WTC11 (cell line): ENCODE results near the gene AGAP1. TPM values are rescaled to one million over a fixed set of nuclear protein-coding genes. Genes with fewer than 3 reads are reported as not detected.

Experiments
- ATAC-seq: fragments of 200-7000 bp; cut with Tn5 transposase; 2 replicates; pipeline ENCODE4 v1.10.0; 2021; ENCODE audit warnings: mild to moderate bottlenecking, moderate library complexity
- CTCF ChIA-PET: fragments of 300-600 bp; sonication (Branson Sonifier 250); formaldehyde crosslinking; loops from one replicate; lab custom pipeline; 2021; ENCODE audit warnings: antibody characterized with exemption; lab: Charles Lee
- POLR2A ChIA-PET: fragments of 350-600 bp; sonication (Branson Sonifier 250); formaldehyde crosslinking; loops from one replicate; lab custom pipeline; 2021; ENCODE audit warnings: antibody characterized with exemption; lab: Charles Lee
- DNase-seq: peaks from one replicate; pipeline ENCODE4 v3.0.0; 2021; ENCODE audit warnings: low spot score
- H3K27ac Mint-ChIP-seq: 2 replicates; pipeline ENCODE4 v1.8.0; 2021; ENCODE audit warnings: mixed read lengths
- H3K27me3 Mint-ChIP-seq: 2 replicates; pipeline ENCODE4 v1.8.0; 2021; ENCODE audit warnings: low read depth, mild to moderate bottlenecking, moderate library complexity, mixed read lengths
- H3K36me3 Mint-ChIP-seq: 2 replicates; pipeline ENCODE4 v1.8.0; 2021; ENCODE audit warnings: mixed read lengths
- H3K4me1 Mint-ChIP-seq: 2 replicates; pipeline ENCODE4 v1.8.0; 2022; ENCODE audit warnings: mixed read lengths
- H3K4me3 Mint-ChIP-seq: 2 replicates; pipeline ENCODE4 v1.8.0; 2021; ENCODE audit warnings: mild to moderate bottlenecking, moderate library complexity, mixed read lengths
- H3K9me3 Mint-ChIP-seq: 2 replicates; pipeline ENCODE4 v1.8.0; 2021; ENCODE audit warnings: mixed read lengths
- AFF4 ChIP-seq: sonication (generic); formaldehyde crosslinking; IDR thresholded peaks from 2 replicates; pipeline ENCODE4 v1.8.1; 2023; ENCODE audit warnings: mild to moderate bottlenecking, missing genetic modification reagents, borderline replicate concordance
- ATF3 ChIP-seq: sonication (generic); formaldehyde crosslinking; conservative IDR thresholded peaks from 2 replicates; pipeline ENCODE4 v1.8.1; 2022; ENCODE audit warnings: mild to moderate bottlenecking, missing genetic modification reagents
- ELF4 ChIP-seq: sonication (generic); formaldehyde crosslinking; IDR thresholded peaks from 2 replicates; pipeline ENCODE4 v1.8.1; 2022; ENCODE audit warnings: low read depth, mild to moderate bottlenecking, moderate library complexity, missing genetic modification reagents
- EMX1 ChIP-seq: fragments of 250-450 bp; sonication (Bioruptor Pico); IDR thresholded peaks from 2 replicates; pipeline ENCODE4 v1.8.0; 2021; ENCODE audit warnings: mild to moderate bottlenecking
- ERG ChIP-seq: fragments of 250-450 bp; sonication (Bioruptor Pico); IDR thresholded peaks from 2 replicates; pipeline ENCODE4 v1.8.0; 2021; ENCODE audit warnings: mild to moderate bottlenecking
- ESRRA ChIP-seq: sonication (generic); formaldehyde crosslinking; IDR thresholded peaks from 2 replicates; pipeline ENCODE4 v1.8.1; 2022; ENCODE audit warnings: mild to moderate bottlenecking, missing genetic modification reagents, borderline replicate concordance
- GTF2I ChIP-seq: fragments of 250-450 bp; sonication (Bioruptor Pico); conservative IDR thresholded peaks from 2 replicates; pipeline ENCODE4 v1.4.0; 2021; ENCODE audit warnings: mild to moderate bottlenecking
- HMGA2 ChIP-seq: fragments of 250-450 bp; sonication (Bioruptor Pico); IDR thresholded peaks from 2 replicates; pipeline ENCODE4 v1.4.0; 2021; ENCODE audit warnings: mild to moderate bottlenecking, moderate library complexity
- IRF2 ChIP-seq: sonication (generic); formaldehyde crosslinking; IDR thresholded peaks from 2 replicates; pipeline ENCODE4 v1.8.0; 2022; ENCODE audit warnings: low read depth, missing genetic modification reagents, borderline replicate concordance
- JUN ChIP-seq: sonication (generic); formaldehyde crosslinking; IDR thresholded peaks from 2 replicates; pipeline ENCODE4 v1.8.0; 2023; ENCODE audit warnings: mild to moderate bottlenecking, missing genetic modification reagents
- KAT7 ChIP-seq: sonication (generic); formaldehyde crosslinking; IDR thresholded peaks from 2 replicates; pipeline ENCODE4 v1.8.1; 2023; ENCODE audit warnings: missing genetic modification reagents, mild to moderate bottlenecking, borderline replicate concordance
- MLX ChIP-seq: sonication (generic); formaldehyde crosslinking; IDR thresholded peaks from 2 replicates; pipeline ENCODE4 v1.8.1; 2023; ENCODE audit warnings: mild to moderate bottlenecking, missing genetic modification reagents, moderate library complexity
- PRRX2 ChIP-seq: fragments of 250-450 bp; sonication (Bioruptor Pico); IDR thresholded peaks from 2 replicates; pipeline ENCODE4 v1.8.0; 2021; ENCODE audit warnings: mild to moderate bottlenecking
- STAT6 ChIP-seq: sonication (generic); formaldehyde crosslinking; conservative IDR thresholded peaks from 2 replicates; pipeline ENCODE4 v1.8.1; 2023; ENCODE audit warnings: mild to moderate bottlenecking, low read depth, missing genetic modification reagents, moderate library complexity
- TCF7 ChIP-seq: sonication (generic); formaldehyde crosslinking; IDR thresholded peaks from 2 replicates; pipeline ENCODE4 v1.8.0; 2022; ENCODE audit warnings: mild to moderate bottlenecking, low read depth, missing genetic modification reagents, moderate library complexity
- USF1 ChIP-seq: sonication (generic); formaldehyde crosslinking; IDR thresholded peaks from 2 replicates; pipeline ENCODE4 v1.8.0; 2022; ENCODE audit warnings: mild to moderate bottlenecking, missing genetic modification reagents
- ZBTB21 ChIP-seq: sonication (generic); formaldehyde crosslinking; IDR thresholded peaks from 2 replicates; pipeline ENCODE4 v1.8.1; 2023; ENCODE audit warnings: mild to moderate bottlenecking, missing genetic modification reagents, borderline replicate concordance
- ZMAT4 ChIP-seq: fragments of 250-450 bp; sonication (Bioruptor Pico); IDR thresholded peaks from 2 replicates; pipeline ENCODE4 v1.9.0; 2021; ENCODE audit warnings: mild to moderate bottlenecking
- ZNF138 ChIP-seq: sonication (generic); formaldehyde crosslinking; conservative IDR thresholded peaks from 2 replicates; pipeline ENCODE4 v1.8.1; 2022; ENCODE audit warnings: mild to moderate bottlenecking, moderate library complexity, missing genetic modification reagents
- ZNF396 ChIP-seq: fragments of 250-450 bp; sonication (Bioruptor Pico); IDR thresholded peaks from 2 replicates; pipeline ENCODE4 v1.8.0; 2021; ENCODE audit warnings: mild to moderate bottlenecking, moderate library complexity, borderline replicate concordance
- ZNF416 ChIP-seq: fragments of 250-450 bp; sonication (Bioruptor Pico); IDR thresholded peaks from 2 replicates; pipeline ENCODE4 v1.9.0; 2021; ENCODE audit warnings: mild to moderate bottlenecking, inconsistent platforms
- ZNF423 ChIP-seq: fragments of 250-450 bp; sonication (Bioruptor Pico); IDR thresholded peaks from 2 replicates; pipeline ENCODE4 v2.1.2; 2022; ENCODE audit warnings: mild to moderate bottlenecking, moderate library complexity
- total RNA-seq: library from RNA; stranded (reverse); gene quantifications from 3 replicates; pipeline ENCODE4 v1.2.3, GENCODE V29; 2021

Gene AGAP1
- total RNA-seq, 1 experiment from 2014 or later: 49.3 TPM

GRCh38 chr2:235990344-235990743, 496.5 kb downstream of the AGAP1 start:
- ChIA-PET CTCF (interaction anchor here (2.8 kb wide), 1 partner anchor 188 kb away, joined by 14 read pairs; no protein-coding TSS in a partner anchor), POLR2A (no interaction called here)
- Mint-ChIP-seq H3K27ac (no peak overlapping the region), H3K4me1 (peaks cover 34% of the 10 kb centered on the region), H3K36me3 (no peaks in the 10 kb centered on the region), H3K4me3 (no peak overlapping the region), H3K9me3 (no peaks in the 10 kb centered on the region), H3K27me3 (no peaks in the 10 kb centered on the region)
- DNase-seq: no peak
- TF ChIP-seq ZNF138 (CRISPR knock-in tag) (no peak), ELF4 (CRISPR knock-in tag) (no peak), ZNF423 (CRISPR knock-in tag) (no peak), ZNF416 (CRISPR knock-in tag) (no peak), JUN (CRISPR knock-in tag) (no peak), IRF2 (no peak), HMGA2 (CRISPR knock-in tag) (no peak), ZBTB21 (CRISPR knock-in tag) (no peak), STAT6 (CRISPR knock-in tag) (no peak), ESRRA (CRISPR knock-in tag) (no peak), ZNF396 (CRISPR knock-in tag) (no peak)
- no peak for ATAC-seq

- no peaks in the 10 kb centered on the region for H3K9me3 Mint-ChIP-seq
- DNase-seq (no peak), ATAC-seq (no peak)
- no peak overlapping the region for H3K4me3 Mint-ChIP-seq
- no peak for TF ChIP-seq GTF2I (CRISPR knock-in tag)
- no peak for TF ChIP-seq ERG (CRISPR knock-in tag)
- TF ChIP-seq ZMAT4 (CRISPR knock-in tag): no peak
- TF ChIP-seq TCF7 (CRISPR knock-in tag): no peak
- no peak for TF ChIP-seq KAT7 (CRISPR knock-in tag)
- TF ChIP-seq MLX (CRISPR knock-in tag): no peak
- no peak for TF ChIP-seq PRRX2 (CRISPR knock-in tag)
- TF ChIP-seq AFF4: no peak
- no peak for TF ChIP-seq USF1
- TF ChIP-seq ZNF416 (CRISPR knock-in tag): no peak
- TF ChIP-seq ATF3 (CRISPR knock-in tag): no peak
- no peak for TF ChIP-seq EMX1 (CRISPR knock-in tag)
- no peak for TF ChIP-seq STAT6 (CRISPR knock-in tag)
- CTCF ChIA-PET: no interaction called here
- H3K4me1 Mint-ChIP-seq: peaks cover 32% of the 10 kb centered on the region
- H3K36me3 Mint-ChIP-seq: no peaks in the 10 kb centered on the region
- H3K27me3 Mint-ChIP-seq: no peaks in the 10 kb centered on the region
- POLR2A ChIA-PET: no interaction called here
- peak overlapping the region; percentile 47; the same call in 1 of the 2 replicates for H3K27ac Mint-ChIP-seq
These were observed 498.2 kb downstream of the AGAP1 start for GRCh38 chr2:235992024-235992423.
